Transverse colon (tissue), 3 donors: Measurements from ENCODE around the gene LRRFIP2.

Experiments
- EP300 ChIP-seq: sonication (generic); formaldehyde crosslinking; IDR thresholded peaks from one replicate; pipeline ENCODE4 v1.6.1; 2017; ENCODE audit warnings: antibody characterized with exemption, low read depth
- POLR2A ChIP-seq: fragments of 450-650 bp; IDR thresholded peaks from one replicate; pipeline ENCODE4 v1.6.1; 2016; ENCODE audit warnings: antibody characterized with exemption, mild to moderate bottlenecking, moderate library complexity
- TF ChIP-seq, protein P1 (sequence below), 5 experiments: fragments of 200-600 bp in 3 of 5; fragments of 450-650 bp in 2 of 5; sonication (generic) in 3 of 5; IDR thresholded peaks; 1 replicate in 2 of 5; 2 replicates in 3 of 5; pipeline ENCODE4 v1.5.1; 2016 to 2017; ENCODE audit warnings: antibody characterized with exemption in 5 of 5, inconsistent platforms in 3 of 5, mild to moderate bottlenecking in 2 of 5, moderate library complexity in 1 of 5

DNA sequence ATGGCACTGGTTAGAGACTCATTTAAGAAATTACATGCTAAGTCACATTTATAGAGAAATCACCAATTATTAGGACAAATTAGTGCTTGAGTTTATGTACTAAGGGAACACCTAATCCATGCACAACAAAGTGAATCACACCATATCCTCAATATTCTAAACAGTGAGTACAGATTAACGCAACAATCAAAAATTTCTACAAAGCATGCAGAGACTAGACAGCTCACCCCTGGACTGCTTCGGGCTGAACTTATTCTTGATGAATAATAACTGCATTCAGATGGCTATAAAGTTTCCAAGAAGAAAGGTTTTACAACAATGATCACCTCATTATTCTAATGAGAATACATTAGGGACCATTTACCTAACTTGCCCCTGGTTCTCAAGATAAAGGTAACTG lies 66.5 kb downstream of the LRRFIP2 start:
- TF ChIP-seq, protein P1, sequence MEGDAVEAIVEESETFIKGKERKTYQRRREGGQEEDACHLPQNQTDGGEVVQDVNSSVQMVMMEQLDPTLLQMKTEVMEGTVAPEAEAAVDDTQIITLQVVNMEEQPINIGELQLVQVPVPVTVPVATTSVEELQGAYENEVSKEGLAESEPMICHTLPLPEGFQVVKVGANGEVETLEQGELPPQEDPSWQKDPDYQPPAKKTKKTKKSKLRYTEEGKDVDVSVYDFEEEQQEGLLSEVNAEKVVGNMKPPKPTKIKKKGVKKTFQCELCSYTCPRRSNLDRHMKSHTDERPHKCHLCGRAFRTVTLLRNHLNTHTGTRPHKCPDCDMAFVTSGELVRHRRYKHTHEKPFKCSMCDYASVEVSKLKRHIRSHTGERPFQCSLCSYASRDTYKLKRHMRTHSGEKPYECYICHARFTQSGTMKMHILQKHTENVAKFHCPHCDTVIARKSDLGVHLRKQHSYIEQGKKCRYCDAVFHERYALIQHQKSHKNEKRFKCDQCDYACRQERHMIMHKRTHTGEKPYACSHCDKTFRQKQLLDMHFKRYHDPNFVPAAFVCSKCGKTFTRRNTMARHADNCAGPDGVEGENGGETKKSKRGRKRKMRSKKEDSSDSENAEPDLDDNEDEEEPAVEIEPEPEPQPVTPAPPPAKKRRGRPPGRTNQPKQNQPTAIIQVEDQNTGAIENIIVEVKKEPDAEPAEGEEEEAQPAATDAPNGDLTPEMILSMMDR (IDR thresholded peaks at IDR 0.05), result no peak
- TF ChIP-seq POLR2A (no peak), EP300 (no peak)
